ENCODE data around the gene HS1BP3. TPM values are rescaled to one million over a fixed set of nuclear protein-coding genes. Genes with fewer than 3 reads are reported as not detected.
A peak's percentile ranks its signal among the peaks of the same experiment; 100 is the strongest.

Gene HS1BP3
- total RNA-seq, 3 donors from 2014 or later: 19.0 to 31.8 (median 25.9) TPM

DNA sequence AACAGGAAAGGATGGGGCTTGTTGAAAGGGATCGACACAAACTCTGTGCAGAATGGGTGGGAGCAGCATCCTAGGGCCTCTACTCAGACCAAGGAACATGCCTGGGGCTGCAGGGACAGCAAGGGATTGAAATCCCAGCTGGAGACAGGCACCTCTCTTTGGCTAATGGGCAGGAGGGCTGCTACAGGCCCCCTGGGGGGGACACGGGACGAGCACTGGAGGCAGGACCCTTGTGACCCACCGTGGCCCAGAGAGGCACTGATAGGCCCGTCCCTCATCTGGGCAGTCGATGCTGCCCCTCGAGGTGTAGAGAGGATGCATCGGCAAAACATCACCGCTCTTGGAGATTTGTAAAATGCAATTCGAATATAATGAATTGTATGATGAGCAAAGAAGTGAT, 5.1 kb downstream of the HS1BP3 start:
- H3K27ac ChIP-seq: no peak overlapping the region
- DNase-seq (ENCODE audit: low spot score in 2 of 2): no peak
- no peak overlapping the region for H3K4me3 ChIP-seq
- H3K36me3 ChIP-seq: no peaks in the 10 kb centered on the region
- no peaks in the 10 kb centered on the region for H3K27me3 ChIP-seq
- intact Hi-C loops (cut with DNase I; ENCODE audit: low total_unique reads): no loop called here
- peaks cover 4 to 7% of the 10 kb centered on the region in 2 donors for H3K4me1 ChIP-seq
- TF ChIP-seq, protein P1, sequence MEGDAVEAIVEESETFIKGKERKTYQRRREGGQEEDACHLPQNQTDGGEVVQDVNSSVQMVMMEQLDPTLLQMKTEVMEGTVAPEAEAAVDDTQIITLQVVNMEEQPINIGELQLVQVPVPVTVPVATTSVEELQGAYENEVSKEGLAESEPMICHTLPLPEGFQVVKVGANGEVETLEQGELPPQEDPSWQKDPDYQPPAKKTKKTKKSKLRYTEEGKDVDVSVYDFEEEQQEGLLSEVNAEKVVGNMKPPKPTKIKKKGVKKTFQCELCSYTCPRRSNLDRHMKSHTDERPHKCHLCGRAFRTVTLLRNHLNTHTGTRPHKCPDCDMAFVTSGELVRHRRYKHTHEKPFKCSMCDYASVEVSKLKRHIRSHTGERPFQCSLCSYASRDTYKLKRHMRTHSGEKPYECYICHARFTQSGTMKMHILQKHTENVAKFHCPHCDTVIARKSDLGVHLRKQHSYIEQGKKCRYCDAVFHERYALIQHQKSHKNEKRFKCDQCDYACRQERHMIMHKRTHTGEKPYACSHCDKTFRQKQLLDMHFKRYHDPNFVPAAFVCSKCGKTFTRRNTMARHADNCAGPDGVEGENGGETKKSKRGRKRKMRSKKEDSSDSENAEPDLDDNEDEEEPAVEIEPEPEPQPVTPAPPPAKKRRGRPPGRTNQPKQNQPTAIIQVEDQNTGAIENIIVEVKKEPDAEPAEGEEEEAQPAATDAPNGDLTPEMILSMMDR (IDR thresholded peaks at IDR 0.05): no peak
- no peaks in the 10 kb centered on the region for H3K9me3 ChIP-seq

DNA sequence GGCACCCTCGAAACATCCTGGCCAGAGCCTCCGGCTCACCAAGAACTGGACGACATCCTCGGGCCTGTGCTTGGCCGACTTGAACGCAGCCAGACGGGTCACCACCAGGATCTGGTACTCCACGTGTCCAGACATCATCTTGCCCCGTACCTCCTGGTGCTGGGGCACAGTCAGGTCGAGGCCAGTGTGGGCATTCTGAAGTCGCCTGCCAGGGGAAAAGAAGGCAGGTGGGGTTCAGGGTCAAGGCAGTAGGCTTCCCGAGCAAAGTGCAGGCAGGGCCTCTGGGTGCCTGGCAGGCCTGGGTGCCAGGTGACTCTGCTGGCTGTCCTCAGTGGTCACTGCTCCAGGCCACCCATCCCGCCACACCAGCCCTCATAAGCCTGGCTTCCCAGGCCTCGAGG, 5.6 kb downstream of the HS1BP3 start:
- intact Hi-C loops (cut with DNase I; ENCODE audit: low total_unique reads): no loop called here
- DNase-seq (ENCODE audit: low spot score in 2 of 2): no peak
- Histone ChIP-seq H3K27ac (no peak overlapping the region), H3K36me3 (no peaks in the 10 kb centered on the region), H3K4me3 (no peak overlapping the region), H3K27me3 (no peaks in the 10 kb centered on the region), H3K4me1 (peaks cover 4 to 7% of the 10 kb centered on the region in 2 donors), H3K9me3 (no peaks in the 10 kb centered on the region)
- TF ChIP-seq POLR2A (IDR thresholded peaks at IDR 0.05) (no peak), POLR2AphosphoS5 (IDR thresholded peaks at IDR 0.05) (no peak)
- TF ChIP-seq, protein P1 (IDR thresholded peaks at IDR 0.05): no peak

GRCh38 chr2:20643826-20644225, 7.1 kb downstream of the HS1BP3 start:
- no peaks in the 10 kb centered on the region for H3K9me3 ChIP-seq
- TF ChIP-seq, protein P1 (IDR thresholded peaks at IDR 0.05): no peak
- no peak for TF ChIP-seq POLR2AphosphoS5 (IDR thresholded peaks at IDR 0.05)
- TF ChIP-seq POLR2A (IDR thresholded peaks at IDR 0.05): no peak
- H3K27me3 ChIP-seq: no peaks in the 10 kb centered on the region
- DNase-seq (ENCODE audit: low spot score in 2 of 2): no peak
- no peaks in the 10 kb centered on the region for H3K36me3 ChIP-seq
- no peaks in the 10 kb centered on the region for H3K4me1 ChIP-seq
- H3K27ac ChIP-seq: no peak overlapping the region
- intact Hi-C loops (cut with DNase I; ENCODE audit: low total_unique reads): no loop called here
- no peak overlapping the region for H3K4me3 ChIP-seq

DNA sequence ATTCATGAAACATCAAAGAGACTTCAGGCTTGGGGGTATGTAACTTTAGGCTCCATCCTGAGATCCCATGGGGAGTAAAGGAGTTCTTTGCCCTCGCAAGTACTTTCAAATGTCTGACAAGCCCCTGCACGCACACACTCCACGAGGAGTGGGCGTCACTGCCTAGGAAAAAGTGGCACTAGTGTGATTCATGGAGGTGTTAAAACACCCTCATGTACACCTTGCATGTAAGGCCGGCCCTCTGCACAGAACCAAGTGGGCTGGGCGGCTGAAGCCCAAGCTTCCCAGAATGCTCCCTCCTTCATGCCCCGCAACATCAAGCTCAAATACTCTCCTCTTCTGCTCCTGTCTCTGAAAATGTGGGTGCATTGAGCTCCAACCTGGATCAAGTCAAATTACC, 7.8 kb downstream of the HS1BP3 start:
- DNase-seq (ENCODE audit: low spot score in 2 of 2): no peak
- Histone ChIP-seq H3K9me3 (no peaks in the 10 kb centered on the region), H3K36me3 (no peaks in the 10 kb centered on the region), H3K4me1 (no peaks in the 10 kb centered on the region), H3K27me3 (no peaks in the 10 kb centered on the region), H3K4me3 (no peak overlapping the region), H3K27ac (no peak overlapping the region)
- intact Hi-C loops (cut with DNase I; ENCODE audit: low total_unique reads): no loop called here
- TF ChIP-seq, protein P1 (IDR thresholded peaks at IDR 0.05): no peak
- TF ChIP-seq POLR2A (IDR thresholded peaks at IDR 0.05): no peak
- TF ChIP-seq POLR2AphosphoS5 (IDR thresholded peaks at IDR 0.05): no peak

GRCh38 chr2:20642055-20642971, 8.6 kb downstream of the HS1BP3 start:
- Histone ChIP-seq H3K9me3 (no peaks in the 10 kb centered on the region), H3K27ac (peak overlapping the region in 1 of 2 donors; percentile 64), H3K27me3 (no peaks in the 10 kb centered on the region), H3K36me3 (no peaks in the 10 kb centered on the region), H3K4me1 (no peaks in the 10 kb centered on the region), H3K4me3 (no peak overlapping the region)
- intact Hi-C loops (cut with DNase I; ENCODE audit: low total_unique reads): loop anchor here (1.0 kb wide), 1 partner anchor 200 kb away; no protein-coding TSS in a partner anchor
- TF ChIP-seq, protein P1 (IDR thresholded peaks at IDR 0.05): peak; percentile 80 to 94 (median 91)
- TF ChIP-seq POLR2AphosphoS5 (IDR thresholded peaks at IDR 0.05) (peak in 1 of 3 donors; percentile 21), POLR2A (IDR thresholded peaks at IDR 0.05) (no peak)
- peak; percentile 75 to 79 for DNase-seq (ENCODE audit: low spot score in 2 of 2)
